K562 (cell line): Measurements from ENCODE around the gene NFATC3. TPM values are rescaled to one million over a fixed set of nuclear protein-coding genes. Genes with fewer than 3 reads are reported as not detected.

ENCODE experiments used
- ATAC-seq: fragments of 200-7000 bp; cut with Tn5 transposase; 3 replicates; pipeline ENCODE4 v1.9.1; 2020; ENCODE audit warnings: moderate library complexity
- BruUV-seq: library from RNA; stranded (reverse); fragments of 400-500 nt; replicated peaks from 2 replicates; lab custom pipeline; 2021; lab: Mats Ljungman, UMichigan
- CTCF ChIA-PET: fragments of 300-600 bp; formaldehyde crosslinking; extraction: SDS; loops from one replicate; lab custom pipeline; 2021; ENCODE audit warnings: low intra/inter-chr PET ratio; lab: Yijun Ruan, JAX
- POLR2A ChIA-PET: fragments of 300-600, 350-650 bp; sonication (Branson Sonifier 250); formaldehyde crosslinking; extraction: SDS; loops from one replicate; lab custom pipeline; 2021; ENCODE audit warnings: antibody characterized with exemption, inconsistent platforms; lab: Yijun Ruan, JAX
- DNase-seq, 4 experiments: peaks; one replicate each; pipeline versions ENCODE4 v3.0.0 to v3.0.0-alpha.2; 2011 to 2018; ENCODE audit warnings: low spot score in 3 of 4, mixed read lengths in 3 of 4; ENCODE audit errors: extremely low read depth in 1 of 4
- FAIRE-seq: peaks from 2 replicates; lab custom pipeline; 2011; peaks lifted over from hg19 to GRCh38; lab: Jason Lieb, UNC
- H2AFZ ChIP-seq: 2 replicates; pipeline ENCODE4 v1.6.0; 2011; ENCODE audit warnings: low read depth, low read length, control low read depth, inconsistent platforms
- H3K27ac ChIP-seq: fragments of 200-600 bp; 3 replicates; pipeline ENCODE4 v1.8.0; 2011; ENCODE audit warnings: low read depth, mild to moderate bottlenecking, control low read depth, inconsistent platforms, low read length, moderate library complexity, mixed read lengths; ENCODE audit errors: extremely low read depth
- H3K27me3 ChIP-seq, 2 experiments: fragments of 300-600 bp in 1 of 2; 2 replicates in 1 of 2; 3 replicates in 1 of 2; pipeline versions ENCODE4 v1.6.0 to v1.8.0; 2011; ENCODE audit warnings: inconsistent platforms in 2 of 2, low read length in 2 of 2, mild to moderate bottlenecking in 1 of 2, mixed read lengths in 1 of 2, moderate library complexity in 1 of 2; ENCODE audit not compliant: control insufficient read depth in 2 of 2, insufficient read depth in 2 of 2
- H3K36me3 ChIP-seq: fragments of 300-600 bp; 3 replicates; pipeline ENCODE4 v1.8.0; 2011; ENCODE audit warnings: mild to moderate bottlenecking, low read length, inconsistent platforms; ENCODE audit not compliant: control insufficient read depth, insufficient read depth
- H3K4me1 ChIP-seq, 2 experiments: fragments of 200-600 bp in 1 of 2; replicated peaks in 1 of 2; 2 replicates in 1 of 2; 3 replicates in 1 of 2; pipeline versions ENCODE4 v1.5.1 to v1.8.0; 2011; ENCODE audit warnings: inconsistent platforms in 2 of 2, low read length in 2 of 2, mild to moderate bottlenecking in 1 of 2, mixed read lengths in 1 of 2, moderate library complexity in 1 of 2; ENCODE audit not compliant: control insufficient read depth in 2 of 2, insufficient read depth in 2 of 2
- H3K4me2 ChIP-seq: 2 replicates; pipeline ENCODE4 v1.6.1; 2011; ENCODE audit warnings: low read length, control low read depth, inconsistent platforms, mixed read lengths; ENCODE audit not compliant: insufficient read depth
- H3K4me3 ChIP-seq: fragments of 200-600 bp; sonication (generic), shearing (Covaris generic); 2 replicates; pipeline ENCODE4 v1.5.1; 2016; ENCODE audit warnings: control low read depth, inconsistent platforms
- H3K79me2 ChIP-seq: fragments of 200-600 bp; 3 replicates; pipeline ENCODE4 v1.8.0; 2011; ENCODE audit warnings: low read length, inconsistent platforms; ENCODE audit not compliant: control insufficient read depth, insufficient read depth
- H3K9ac ChIP-seq, 2 experiments: 2 replicates each; pipeline versions ENCODE4 v1.6.0 to v1.6.1; 2011; ENCODE audit warnings: low read depth in 2 of 2, low read length in 2 of 2, control low read depth in 1 of 2, inconsistent platforms in 1 of 2, mild to moderate bottlenecking in 1 of 2, mixed read lengths in 1 of 2; ENCODE audit not compliant: insufficient read depth in 1 of 2
- H3K9me1 ChIP-seq: one replicate; pipeline ENCODE4 v1.6.0; 2011; ENCODE audit warnings: inconsistent platforms, mild to moderate bottlenecking, low read length, moderate library complexity; ENCODE audit not compliant: control insufficient read depth, insufficient read depth
- H3K9me3 ChIP-seq: replicated peaks from 2 replicates; pipeline ENCODE4 v1.5.1; 2011; ENCODE audit warnings: low read depth, low read length, inconsistent platforms; ENCODE audit not compliant: control insufficient read depth, insufficient read depth
- H4K20me1 ChIP-seq: replicated peaks from 2 replicates; pipeline ENCODE4 v1.6.1; 2011; ENCODE audit warnings: low read length, inconsistent platforms, mixed read lengths; ENCODE audit not compliant: control insufficient read depth, insufficient read depth
- EZH2 ChIP-seq: IDR thresholded peaks from 2 replicates; pipeline ENCODE4 v1.6.1; 2012; ENCODE audit warnings: low read depth, mild to moderate bottlenecking, inconsistent platforms, low read length, borderline replicate concordance
- HEY1 ChIP-seq: fragments of 250-450 bp; sonication (Bioruptor Pico); IDR thresholded peaks from 2 replicates; pipeline ENCODE4 v1.5.0; 2020; ENCODE audit warnings: mild to moderate bottlenecking, moderate library complexity, borderline replicate concordance
- HNRNPUL1 ChIP-seq: fragments of 200-400 bp; formaldehyde crosslinking; IDR thresholded peaks from 2 replicates; pipeline ENCODE4 v1.6.1; 2017; ENCODE audit warnings: low read length
- OTX1 ChIP-seq: fragments of 450-650 bp; formaldehyde crosslinking; IDR thresholded peaks from 2 replicates; pipeline ENCODE4 v1.4.0; 2022; ENCODE audit warnings: mild to moderate bottlenecking
- PHF20 ChIP-seq: fragments of 450-650 bp; IDR thresholded peaks from 2 replicates; pipeline ENCODE4 v1.6.1; 2018; ENCODE audit not compliant: partially characterized antibody
- PHTF2 ChIP-seq: fragments of 250-450 bp; sonication (Bioruptor Pico); IDR thresholded peaks from 2 replicates; pipeline ENCODE4 v1.5.0; 2021; ENCODE audit warnings: mild to moderate bottlenecking
- SETDB1 ChIP-seq: IDR thresholded peaks from one replicate; pipeline ENCODE4 v1.6.1; 2012; ENCODE audit warnings: low read length, control low read depth, inconsistent platforms
- SMAD2 ChIP-seq: fragments of 150-350 bp; IDR thresholded peaks from 2 replicates; pipeline ENCODE4 v1.6.1; 2014; ENCODE audit warnings: low read depth, mild to moderate bottlenecking, low read length
- SMARCA4 ChIP-seq: fragments of 450-650 bp; IDR thresholded peaks from 2 replicates; pipeline ENCODE4 v1.6.1; 2016
- TRIM28 ChIP-seq: fragments of 450-650 bp; IDR thresholded peaks from 2 replicates; pipeline ENCODE4 v1.6.1; 2017
- ZNF12 ChIP-seq: sonication (generic); formaldehyde crosslinking; IDR thresholded peaks from 2 replicates; pipeline ENCODE4 v1.4.0; 2020; ENCODE audit warnings: mild to moderate bottlenecking, missing genetic modification reagents
- ZNF324 ChIP-seq: fragments of 250-450 bp; sonication (Bioruptor Pico); IDR thresholded peaks from 2 replicates; pipeline ENCODE4 v1.4.0; 2020; ENCODE audit warnings: mild to moderate bottlenecking
- ZNF444 ChIP-seq: fragments of 250-450 bp; sonication (Bioruptor Pico); IDR thresholded peaks from 2 replicates; pipeline ENCODE4 v1.4.0; 2020; ENCODE audit warnings: mild to moderate bottlenecking, moderate library complexity
- WGBS: fragments of 100-300 bp; shearing (Covaris generic); methylation state at CpG from one replicate; pipeline ENCODE4 v1.1.6; 2016; ENCODE audit warnings: low coverage, mixed read lengths; ENCODE audit not compliant: insufficient coverage; ENCODE audit errors: missing lambda C conversion rate; 5-methylcytosine and 5-hydroxymethylcytosine counted together
- in situ Hi-C: fragments of 300-500 bp; cut with MboI; formaldehyde crosslinking; loops from 4 replicates; pipeline ENCODE4 v1.15.0; 2018; ENCODE audit warnings: inconsistent platforms, mixed read lengths
- intact Hi-C: fragments of 100-400 bp; cut with micrococcal nuclease; formaldehyde crosslinking; loops from 2 replicates; pipeline ENCODE4 v1.14.2; 2022
- polyA plus RNA-seq, 8 experiments: library from polyadenylated mRNA; depleted of rRNA in 4 of 8; stranded (reverse) in 5 of 8; unstranded in 3 of 8; fragments of >200 nt; fragmentation: Nextera tagmentation in 2 of 8; fragmentation: Illumina TruSeq in 1 of 8; extraction: Ambion mirVana in 2 of 8; extraction: Trizol in 1 of 8; gene quantifications; 2 replicates each; pipeline versions ENCODE4 v1.2.1 to v1.2.3, GENCODE V29; 2011 to 2014; ENCODE audit warnings: inconsistent platforms in 1 of 8, missing spikeins in 1 of 8
- total RNA-seq, 7 experiments: library from RNA; depleted of rRNA in 6 of 7; stranded (reverse); fragments of >200 nt in 6 of 7; fragmentation: Illumina TruSeq in 2 of 7; extraction: Trizol in 2 of 7; gene quantifications; 2 replicates each; pipeline versions ENCODE4 v1.2.1 to v1.2.3, GENCODE V29; 2011 to 2021; ENCODE audit warnings: low replicate concordance in 1 of 7
- TF ChIP-seq, protein P1 (sequence below): fragments of 450-650 bp; IDR thresholded peaks from 2 replicates; pipeline ENCODE4 v1.6.1; 2016; ENCODE audit warnings: missing biosample characterization, missing genetic modification characterization
- TF ChIP-seq, protein P2 (sequence below): fragments of 250-450 bp; sonication (Bioruptor Pico); IDR thresholded peaks from 2 replicates; pipeline ENCODE4 v1.8.0; 2022; ENCODE audit warnings: inconsistent platforms, mild to moderate bottlenecking, moderate library complexity, borderline replicate concordance

The NFATC3 gene
- total and polyA plus RNA-seq, 9 of the 15 experiments (the other 6 are each of a cell fraction or from before 2014, with no cell fraction given) = 15.7 to 98.4 (median 59.4) TPM

DNA sequence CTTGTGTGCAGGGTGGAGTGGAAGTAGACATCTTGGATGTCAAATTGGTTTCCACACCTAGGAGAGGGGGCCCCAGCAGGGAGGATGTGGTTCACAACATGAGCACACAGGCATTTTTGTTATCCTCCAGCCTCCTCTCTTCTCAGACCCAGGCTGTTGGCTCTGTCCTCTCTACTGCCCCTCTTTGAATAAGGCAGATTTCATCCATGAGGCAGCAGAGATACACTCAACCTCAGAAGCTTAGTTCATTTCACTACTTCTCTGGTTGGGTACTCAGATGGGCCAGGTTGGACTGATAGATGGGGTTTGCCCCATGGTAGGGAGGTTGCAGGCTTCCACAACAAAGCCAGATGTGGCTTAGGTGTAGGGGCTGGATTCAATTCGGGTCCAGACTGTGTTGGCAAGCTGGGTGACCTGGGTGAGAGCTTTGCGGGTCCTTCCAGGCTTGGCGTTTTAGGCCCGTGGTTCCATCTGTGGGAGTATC is 22.2 kb upstream of the NFATC3 start:
- no peak for ATAC-seq
- DNase-seq = no peak
- no peaks in the 10 kb centered on the region for H3K27me3 ChIP-seq
- H3K36me3 ChIP-seq = peaks cover 62% of the 10 kb centered on the region; the same call in 2 of the 3 replicates
- no peak for TF ChIP-seq ZNF444 (CRISPR knock-in tag)
- TF ChIP-seq PHTF2 (CRISPR knock-in tag) = no peak
- TF ChIP-seq SMARCA4 = no peak
- TF ChIP-seq, protein P1, sequence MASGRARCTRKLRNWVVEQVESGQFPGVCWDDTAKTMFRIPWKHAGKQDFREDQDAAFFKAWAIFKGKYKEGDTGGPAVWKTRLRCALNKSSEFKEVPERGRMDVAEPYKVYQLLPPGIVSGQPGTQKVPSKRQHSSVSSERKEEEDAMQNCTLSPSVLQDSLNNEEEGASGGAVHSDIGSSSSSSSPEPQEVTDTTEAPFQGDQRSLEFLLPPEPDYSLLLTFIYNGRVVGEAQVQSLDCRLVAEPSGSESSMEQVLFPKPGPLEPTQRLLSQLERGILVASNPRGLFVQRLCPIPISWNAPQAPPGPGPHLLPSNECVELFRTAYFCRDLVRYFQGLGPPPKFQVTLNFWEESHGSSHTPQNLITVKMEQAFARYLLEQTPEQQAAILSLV (tag) = no peak
- no peak for TF ChIP-seq TRIM28
- no peak for TF ChIP-seq EZH2
- TF ChIP-seq ZNF12 (CRISPR knock-in tag) = no peak
- TF ChIP-seq HNRNPUL1 = no peak
- no peak for TF ChIP-seq ZNF324 (CRISPR knock-in tag)
- TF ChIP-seq HEY1 (CRISPR knock-in tag) = no peak
- no peak for TF ChIP-seq PHF20
- TF ChIP-seq SMAD2 = no peak
- TF ChIP-seq SETDB1 = no peak
- no peak for TF ChIP-seq OTX1
- TF ChIP-seq, protein P2, sequence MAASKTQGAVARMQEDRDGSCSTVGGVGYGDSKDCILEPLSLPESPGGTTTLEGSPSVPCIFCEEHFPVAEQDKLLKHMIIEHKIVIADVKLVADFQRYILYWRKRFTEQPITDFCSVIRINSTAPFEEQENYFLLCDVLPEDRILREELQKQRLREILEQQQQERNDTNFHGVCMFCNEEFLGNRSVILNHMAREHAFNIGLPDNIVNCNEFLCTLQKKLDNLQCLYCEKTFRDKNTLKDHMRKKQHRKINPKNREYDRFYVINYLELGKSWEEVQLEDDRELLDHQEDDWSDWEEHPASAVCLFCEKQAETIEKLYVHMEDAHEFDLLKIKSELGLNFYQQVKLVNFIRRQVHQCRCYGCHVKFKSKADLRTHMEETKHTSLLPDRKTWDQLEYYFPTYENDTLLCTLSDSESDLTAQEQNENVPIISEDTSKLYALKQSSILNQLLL (CRISPR knock-in tag) = no peak
- TF ChIP-seq, all 486 proteins: peak for 0
- no peaks in the 10 kb centered on the region for H3K9me1 ChIP-seq
- H2AFZ ChIP-seq = no peak overlapping the region
- BruUV-seq = no TSS peak
- intact Hi-C loops = no loop called here
- no peak overlapping the region for H3K4me2 ChIP-seq
- no peaks in the 10 kb centered on the region for H3K9me3 ChIP-seq
- H3K4me3 ChIP-seq = no peak overlapping the region
- H3K4me1 ChIP-seq = peaks cover 5 to 10% of the 10 kb centered on the region in 2 experiments; a peak in 4 of 5 replicates
- no peaks in the 10 kb centered on the region for H3K79me2 ChIP-seq
- FAIRE-seq = no peak
- no peak overlapping the region for H3K27ac ChIP-seq
- in situ Hi-C loops = no loop called here
- H3K9ac ChIP-seq = no peak overlapping the region
- H4K20me1 ChIP-seq = no peaks in the 10 kb centered on the region; the same call in 1 of the 2 replicates
- 86% methylated on average over 3 of the region's 4 CpGs for WGBS
- CTCF ChIA-PET = no interaction called here
- POLR2A ChIA-PET = interaction anchor here (1.2 kb wide), 1 partner anchor 28 kb away, joined by 4 read pairs; no protein-coding TSS in a partner anchor
